Measurements from ENCODE around the gene SMARCC2. TPM values are rescaled to one million over a fixed set of nuclear protein-coding genes. Genes with fewer than 3 reads are reported as not detected.

The SMARCC2 gene
- total RNA-seq, 4 donors from 2014 or later, result 104 to 139 (median 117) TPM

- no peak for DNase-seq (ENCODE audit: low spot score in 2 of 2)
- Histone ChIP-seq H3K9me3 (no peaks in the 10 kb centered on the region), H3K4me1 (no peaks in the 10 kb centered on the region), H3K4me3 (no peak overlapping the region), H3K27ac (peak overlapping the region in 1 of 4 donors; percentile 62), H3K36me3 (peaks cover 0 to 43% (median 0%) of the 10 kb centered on the region in 3 donors), H3K27me3 (no peaks in the 10 kb centered on the region)
- WGBS, 2 donors, result 77 to 81% methylated on average over 8 of the region's 11 CpGs
- no peak for TF ChIP-seq CTCF (IDR thresholded peaks at IDR 0.05)
- no peak for TF ChIP-seq EP300 (IDR thresholded peaks at IDR 0.05)
- TF ChIP-seq POLR2A (IDR thresholded peaks at IDR 0.05), result no peak
Measured at GRCh38 chr12:56231184-56231582, 41.9 kb upstream of the SMARCC2 start.

DNA sequence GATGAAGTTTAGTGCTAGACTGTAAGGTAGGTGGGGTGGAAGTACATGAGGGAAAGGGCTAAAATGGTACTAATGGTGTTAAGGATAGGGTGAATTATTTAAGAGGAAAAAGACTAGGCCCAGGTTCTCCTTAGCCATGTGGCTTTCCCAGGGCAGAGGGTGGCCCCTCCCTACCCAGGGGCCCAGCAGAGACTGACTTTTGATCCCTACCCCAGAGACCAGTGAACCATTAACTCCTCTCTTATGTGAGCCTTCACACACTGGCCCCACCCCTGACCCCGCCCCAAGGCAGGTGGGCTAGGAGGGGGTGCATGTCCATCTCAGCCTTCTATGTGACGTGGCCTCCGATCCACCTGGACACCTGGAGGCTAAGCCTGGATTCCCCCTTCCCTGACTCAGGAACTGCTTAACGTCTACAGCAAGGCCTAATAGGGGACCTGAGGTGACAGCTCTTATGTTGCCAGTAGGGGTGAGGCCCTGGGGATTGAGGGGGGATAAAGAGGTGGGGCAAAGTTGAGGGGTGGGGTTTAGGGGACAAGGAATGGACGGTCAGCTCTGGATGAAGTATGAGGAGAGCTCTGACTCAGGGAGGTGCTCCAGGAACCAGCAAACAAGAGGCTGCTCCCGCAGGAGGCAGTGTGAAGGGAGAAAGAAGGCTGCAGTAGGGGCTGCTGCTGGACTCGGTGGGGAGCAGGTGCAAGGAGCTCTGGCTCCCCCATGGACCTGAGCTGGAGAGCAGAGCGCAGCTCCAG lies 41.3 kb upstream of the SMARCC2 start:
- no peak for TF ChIP-seq CTCF (IDR thresholded peaks at IDR 0.05)
- Histone ChIP-seq H3K27me3 (no peaks in the 10 kb centered on the region), H3K27ac (peak overlapping the region in 1 of 4 donors; percentile 62), H3K4me3 (no peak overlapping the region), H3K9me3 (no peaks in the 10 kb centered on the region), H3K36me3 (peaks cover 0 to 43% (median 0%) of the 10 kb centered on the region in 3 donors), H3K4me1 (no peaks in the 10 kb centered on the region)
- 68 to 75% methylated on average over 8 of the region's 8 CpGs for WGBS, 2 donors
- no peak for DNase-seq (ENCODE audit: low spot score in 2 of 2)

DNA sequence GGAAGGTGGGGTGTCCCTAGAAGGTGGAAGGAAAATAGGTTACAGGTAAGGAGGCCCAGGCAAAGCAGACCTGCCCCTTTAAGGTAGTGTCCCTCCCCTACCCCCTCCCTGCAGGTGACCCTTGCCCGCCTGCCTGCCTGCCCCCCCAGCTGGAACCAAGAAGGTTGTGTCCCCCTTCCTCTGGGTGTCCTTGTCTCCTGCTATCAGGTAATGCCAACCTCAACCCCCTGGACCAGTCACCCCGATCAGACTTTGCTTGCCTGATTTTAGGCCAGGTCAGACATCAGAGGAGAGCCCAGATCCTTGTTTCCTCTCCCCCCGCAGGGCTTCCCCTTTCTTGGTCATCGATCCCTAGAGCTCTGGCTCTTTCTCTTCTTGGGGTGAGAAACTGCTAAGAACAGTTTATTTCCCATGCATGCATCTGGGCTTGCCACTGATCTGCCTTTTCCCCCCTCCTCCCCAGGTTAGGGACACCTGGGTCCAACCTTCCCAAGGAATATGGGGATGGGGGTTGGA lies 40.7 kb upstream of the SMARCC2 start, which contains the start of gene SLC39A5:
SLC39A5 (plus strand) TSS at position 136 of the 516 bp plus-strand sequence. CDS start 1,224 bp downstream, outside the sequence.
- peaks cover 0 to 5% (median 2%) of the 10 kb centered on the region in 4 donors for H3K4me1 ChIP-seq
- H3K4me3 ChIP-seq, result no peak within 1 kb of the TSS
- peaks cover 0 to 41% (median 0%) of the 10 kb centered on the region in 3 donors for H3K36me3 ChIP-seq
- no peaks in the 10 kb centered on the region for H3K9me3 ChIP-seq
- WGBS, 2 donors, result 72 to 85% methylated on average over 4 of the region's 4 CpGs
- no peak for DNase-seq (ENCODE audit: low spot score in 2 of 2)
- no peaks in the 10 kb centered on the region for H3K27me3 ChIP-seq
- peak within 1 kb of the TSS in 1 of 4 donors; percentile 62 for H3K27ac ChIP-seq
- TF ChIP-seq EP300 (IDR thresholded peaks at IDR 0.05) (no peak), POLR2A (IDR thresholded peaks at IDR 0.05) (no peak), CTCF (IDR thresholded peaks at IDR 0.05) (no peak)

DNA sequence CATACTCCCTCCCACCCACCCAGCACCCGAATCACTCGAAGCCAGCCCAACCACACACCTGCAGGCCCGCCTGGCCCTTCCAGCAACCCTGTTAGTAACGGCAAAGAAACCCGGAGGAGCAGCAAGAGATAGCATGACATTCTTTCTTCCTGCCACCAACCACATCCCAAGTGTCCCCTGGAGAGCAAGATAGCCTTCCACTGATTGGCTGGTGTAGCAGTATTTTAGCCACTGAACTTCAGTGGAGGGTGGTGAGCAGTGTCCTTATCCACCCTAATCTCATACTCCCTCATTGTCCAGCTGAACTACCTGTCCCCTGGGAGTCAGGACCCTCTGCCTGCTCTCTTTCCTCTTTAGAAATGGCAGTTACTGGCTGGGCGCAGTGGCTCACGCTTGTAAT lies 39.8 kb upstream of the SMARCC2 start:
- WGBS, 2 donors, result 80 to 87% methylated on average over 7 of the region's 7 CpGs
- peaks cover 0 to 10% (median 7%) of the 10 kb centered on the region in 4 donors for H3K4me1 ChIP-seq

More for the DNA sequence above, 39.8 kb upstream of the SMARCC2 start:
- no peak for DNase-seq (ENCODE audit: low spot score in 2 of 2)
- peaks cover 0 to 41% (median 0%) of the 10 kb centered on the region in 3 donors for H3K36me3 ChIP-seq
- TF ChIP-seq EP300 (IDR thresholded peaks at IDR 0.05), result no peak
- TF ChIP-seq POLR2A (IDR thresholded peaks at IDR 0.05), result no peak
- TF ChIP-seq CTCF (IDR thresholded peaks at IDR 0.05), result no peak
- no peak overlapping the region for H3K27ac ChIP-seq
- no peaks in the 10 kb centered on the region for H3K9me3 ChIP-seq
- no peaks in the 10 kb centered on the region for H3K27me3 ChIP-seq
- no peak overlapping the region for H3K4me3 ChIP-seq

All from tibial nerve (tissue), 4 donors.